Breast epithelium (tissue), 3 donors: ENCODE results near the gene SMIM15.

Experiments
- CTCF ChIP-seq, 3 donors: fragments of 450-650 bp; IDR thresholded peaks; one replicate each; pipeline ENCODE4 v1.5.1; 2016 to 2017; ENCODE audit warnings: antibody characterized with exemption in 3 of 3, mild to moderate bottlenecking in 3 of 3, moderate library complexity in 3 of 3
- POLR2A ChIP-seq: fragments of 450-650 bp; IDR thresholded peaks from one replicate; pipeline ENCODE4 v1.6.1; 2016; ENCODE audit warnings: antibody characterized with exemption, mild to moderate bottlenecking, moderate library complexity
- POLR2AphosphoS5 ChIP-seq, 3 donors: sonication (generic); formaldehyde crosslinking; IDR thresholded peaks; one replicate each; pipeline ENCODE4 v1.6.1; 2017; ENCODE audit warnings: antibody characterized with exemption in 3 of 3

- TF ChIP-seq POLR2A (no peak), CTCF (IDR thresholded peaks at IDR 0.05) (no peak), POLR2AphosphoS5 (IDR thresholded peaks at IDR 0.05) (no peak)
Measured at GRCh38 chr5:61177070-61177469, 14.8 kb upstream of the SMIM15 start.
